Loucy (cell line): ENCODE data around the gene EAPP.

Source experiments
- CTCF ChIP-seq: fragments of 200-600 bp; sonication (generic); conservative IDR thresholded peaks from 2 replicates; pipeline ENCODE4 v1.5.1; 2014; ENCODE audit warnings: mild to moderate bottlenecking, antibody characterized with exemption, low read length
- EZH2phosphoT487 ChIP-seq: fragments of 200-600 bp; IDR thresholded peaks from 2 replicates; pipeline ENCODE4 v1.6.1; 2018; ENCODE audit warnings: antibody characterized with exemption, mild to moderate bottlenecking, moderate library complexity, borderline replicate concordance

DNA sequence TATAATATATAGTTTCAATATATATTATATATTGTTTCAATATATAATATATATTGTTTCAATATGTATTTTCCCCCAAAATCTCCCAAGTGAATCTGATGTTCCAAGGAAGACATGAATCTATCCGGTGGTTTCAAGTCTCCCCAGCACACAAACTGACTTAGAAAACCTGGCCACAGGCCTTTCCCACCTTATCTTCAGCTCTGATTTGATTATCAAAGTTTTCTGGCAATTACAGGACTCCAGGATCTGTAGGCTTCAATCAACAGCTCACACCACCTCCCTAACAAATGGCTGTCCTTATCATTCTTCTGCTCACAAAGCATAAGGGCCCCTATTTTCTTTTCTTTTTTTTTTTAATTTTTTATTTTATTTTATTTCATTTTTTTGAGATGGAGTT, 54.8 kb downstream of the EAPP start:
- TF ChIP-seq CTCF (no peak), EZH2phosphoT487 (no peak)
